Measurements from ENCODE around the gene MRPS26. TPM values are rescaled to one million over a fixed set of nuclear protein-coding genes. Genes with fewer than 3 reads are reported as not detected.

The MRPS26 gene
- polyA plus RNA-seq, 1 donor (not counting 4 experiments of a cell fraction or from before 2014, with no cell fraction given): 29.8 TPM

GRCh38 chr20:3071266-3071609 lies 25.4 kb downstream of the MRPS26 start:
- H3K4me1 ChIP-seq (ENCODE audit: control insufficient read depth, extremely low read depth, insufficient read depth, low read length): no peaks in the 10 kb centered on the region
- no peaks in the 10 kb centered on the region for H3K9me3 ChIP-seq (ENCODE audit: control insufficient read depth, low read depth, low read length)
- no peak overlapping the region for H2AFZ ChIP-seq (ENCODE audit: control insufficient read depth, low read length)
- no peaks in the 10 kb centered on the region for H3K9me1 ChIP-seq (ENCODE audit: control insufficient read depth, extremely low read depth, insufficient read depth, low read length)
- TF ChIP-seq CTCF (optimal IDR thresholded peaks at IDR 0.05 in 1 of 3, IDR thresholded peaks at IDR 0.05 in 1 of 3, conservative IDR thresholded peaks at IDR 0.05 in 1 of 3; ENCODE audit: extremely low read depth in 1 of 3, insufficient read depth in 2 of 3, low read length in 3 of 3) (no peak), EZH2 (IDR thresholded peaks at IDR 0.05; ENCODE audit: low read length) (no peak)
- FAIRE-seq: no peak
- no peak overlapping the region for H3K9ac ChIP-seq (ENCODE audit: control insufficient read depth, extremely low read depth, insufficient read depth, low read length)
- DNase-seq (ENCODE audit: low read depth, low spot score): no peak
- H3K27ac ChIP-seq (ENCODE audit: control insufficient read depth, insufficient read depth, low read length): no peak overlapping the region
- H3K4me3 ChIP-seq (ENCODE audit: control insufficient read depth in 2 of 3, extremely low read depth in 1 of 3, insufficient read depth in 2 of 3, low read depth in 1 of 3, low read length in 3 of 3): no peak overlapping the region
- no peak overlapping the region for H3K4me2 ChIP-seq (ENCODE audit: control insufficient read depth, extremely low read depth, insufficient read depth, low read depth, low read length)
- no peaks in the 10 kb centered on the region for H3K36me3 ChIP-seq (ENCODE audit: control insufficient read depth in 2 of 2, extremely low read depth in 1 of 2, insufficient read depth in 2 of 2, low read length in 2 of 2)
- H4K20me1 ChIP-seq (ENCODE audit: control insufficient read depth, extremely low read depth, insufficient read depth, low read length): no peaks in the 10 kb centered on the region
- H3K27me3 ChIP-seq (ENCODE audit: control insufficient read depth, extremely low read depth, insufficient read depth, low read length): peaks cover 25% of the 10 kb centered on the region
- dilution Hi-C loops (cut with MboI; ENCODE audit: extremely low pct_ligation_motif_present, low sequenced_read_pairs): no loop called here
- no peaks in the 10 kb centered on the region for H3K79me2 ChIP-seq (ENCODE audit: control insufficient read depth, insufficient read depth, low read length)

- Histone ChIP-seq H2AFZ (ENCODE audit: control insufficient read depth, low read length) (no peak within 1 kb of the TSS), H3K4me1 (ENCODE audit: control insufficient read depth, extremely low read depth, insufficient read depth, low read length) (no peaks in the 10 kb centered on the region), H3K9me1 (ENCODE audit: control insufficient read depth, extremely low read depth, insufficient read depth, low read length) (no peaks in the 10 kb centered on the region), H3K4me2 (ENCODE audit: control insufficient read depth, extremely low read depth, insufficient read depth, low read depth, low read length) (peak within 1 kb of the TSS; percentile 10), H3K9me3 (ENCODE audit: control insufficient read depth, low read depth, low read length) (no peaks in the 10 kb centered on the region), H3K4me3 (ENCODE audit: control insufficient read depth in 2 of 3, extremely low read depth in 1 of 3, insufficient read depth in 2 of 3, low read depth in 1 of 3, low read length in 3 of 3) (peak within 1 kb of the TSS in 1 of 3 experiments; percentile 7), H4K20me1 (ENCODE audit: control insufficient read depth, extremely low read depth, insufficient read depth, low read length) (no peaks in the 10 kb centered on the region), H3K36me3 (ENCODE audit: control insufficient read depth in 2 of 2, extremely low read depth in 1 of 2, insufficient read depth in 2 of 2, low read length in 2 of 2) (no peaks in the 10 kb centered on the region), H3K9ac (ENCODE audit: control insufficient read depth, extremely low read depth, insufficient read depth, low read length) (no peak within 1 kb of the TSS), H3K27ac (ENCODE audit: control insufficient read depth, insufficient read depth, low read length) (no peak within 1 kb of the TSS), H3K27me3 (ENCODE audit: control insufficient read depth, extremely low read depth, insufficient read depth, low read length) (peaks cover 25% of the 10 kb centered on the region), H3K79me2 (ENCODE audit: control insufficient read depth, insufficient read depth, low read length) (no peaks in the 10 kb centered on the region)
- dilution Hi-C loops (cut with MboI; ENCODE audit: extremely low pct_ligation_motif_present, low sequenced_read_pairs): no loop called here
- no peak for FAIRE-seq
- TF ChIP-seq EZH2 (IDR thresholded peaks at IDR 0.05; ENCODE audit: low read length): peak; percentile 77
- TF ChIP-seq CTCF (optimal IDR thresholded peaks at IDR 0.05 in 1 of 3, IDR thresholded peaks at IDR 0.05 in 1 of 3, conservative IDR thresholded peaks at IDR 0.05 in 1 of 3; ENCODE audit: extremely low read depth in 1 of 3, insufficient read depth in 2 of 3, low read length in 3 of 3): no peak
- DNase-seq (ENCODE audit: low read depth, low spot score): no peak
These were observed 26.0 kb downstream of the MRPS26 start, which contains the start of gene OXT for GRCh38 chr20:3071610-3072529. Gene OXT (plus strand): TSS chr20:3071620. CDS start chr20:3071656, 36 bp downstream.

Measured in keratinocyte (primary cell).